CD14-positive monocyte (primary cell): ENCODE data around the gene ATXN1. TPM values are rescaled to one million over a fixed set of nuclear protein-coding genes. Genes with fewer than 3 reads are reported as not detected.
"Not testable (repeated sequence)": the region's sequence is repeated elsewhere in the genome, so short reads cannot be mapped to it uniquely, and the experiment has no call there.

Experiments
- DNase-seq, 3 donors: peaks; one replicate each; pipeline ENCODE4 v3.0.0-alpha.2; 2011 to 2022
- H2AFZ ChIP-seq: 2 replicates; pipeline ENCODE4 v1.6.0; 2012; ENCODE audit warnings: mild to moderate bottlenecking, low read depth, low read length, inconsistent platforms; ENCODE audit not compliant: insufficient read depth, poor library complexity, severe bottlenecking
- H3K27ac ChIP-seq, 2 donors: 1 replicate in 1 of 2; 2 replicates in 1 of 2; pipeline ENCODE4 v1.5.1; 2012 to 2013; ENCODE audit warnings: low read length in 2 of 2, control low read depth in 1 of 2, inconsistent platforms in 1 of 2, low read depth in 1 of 2, mild to moderate bottlenecking in 1 of 2
- H3K27me3 ChIP-seq, 2 donors: one replicate each; pipeline versions ENCODE4 v1.6.0 to v1.6.1; 2011 to 2013; ENCODE audit warnings: low read length in 2 of 2; ENCODE audit not compliant: control insufficient read depth in 2 of 2, insufficient read depth in 2 of 2
- H3K36me3 ChIP-seq, 2 donors: replicated peaks in 1 of 2; 1 replicate in 1 of 2; 2 replicates in 1 of 2; pipeline versions ENCODE4 v1.5.1 to v1.6.1; 2012 to 2013; ENCODE audit warnings: low read length in 2 of 2, control low read depth in 1 of 2, inconsistent platforms in 1 of 2, mild to moderate bottlenecking in 1 of 2; ENCODE audit not compliant: insufficient read depth in 2 of 2, control insufficient read depth in 1 of 2
- H3K4me1 ChIP-seq, 2 donors: 1 replicate in 1 of 2; 2 replicates in 1 of 2; pipeline versions ENCODE4 v1.5.1 to v1.6.1; 2012 to 2013; ENCODE audit warnings: low read length in 2 of 2, control low read depth in 1 of 2, inconsistent platforms in 1 of 2, mild to moderate bottlenecking in 1 of 2, moderate library complexity in 1 of 2; ENCODE audit not compliant: insufficient read depth in 2 of 2, control insufficient read depth in 1 of 2
- H3K4me2 ChIP-seq: replicated peaks from 2 replicates; pipeline ENCODE3; 2012; ENCODE audit warnings: low read length, moderate library complexity, mild to moderate bottlenecking; ENCODE audit not compliant: poor library complexity, severe bottlenecking; ENCODE audit errors: extremely low read depth
- H3K4me3 ChIP-seq, 3 experiments: fragments of 200-600 bp in 1 of 3; sonication (generic) in 1 of 3; replicated peaks in 1 of 3; 1 replicate in 2 of 3; 2 replicates in 1 of 3; pipeline ENCODE4 v1.5.1; 2011 to 2013; ENCODE audit warnings: low read length in 3 of 3, mild to moderate bottlenecking in 3 of 3, control low read depth in 2 of 3, low read depth in 2 of 3, inconsistent platforms in 1 of 3, moderate library complexity in 1 of 3
- H3K79me2 ChIP-seq: 2 replicates; pipeline ENCODE4 v1.6.0; 2012; ENCODE audit warnings: mild to moderate bottlenecking, control low read depth, inconsistent platforms, low read length, moderate library complexity; ENCODE audit not compliant: insufficient read depth
- H3K9ac ChIP-seq: 2 replicates; pipeline ENCODE4 v1.6.0; 2017; ENCODE audit warnings: low read length, mild to moderate bottlenecking; ENCODE audit not compliant: insufficient read depth, poor library complexity, severe bottlenecking
- H3K9me3 ChIP-seq, 2 donors: replicated peaks in 1 of 2; 1 replicate in 1 of 2; 2 replicates in 1 of 2; pipeline versions ENCODE4 v1.5.1 to v1.6.1; 2012 to 2013; ENCODE audit warnings: low read length in 2 of 2, control low read depth in 1 of 2; ENCODE audit not compliant: control insufficient read depth in 1 of 2, insufficient read depth in 1 of 2
- H4K20me1 ChIP-seq: 2 replicates; pipeline ENCODE4 v1.6.0; 2012; ENCODE audit warnings: mild to moderate bottlenecking, low read length, control low read depth, moderate library complexity; ENCODE audit not compliant: insufficient read depth
- H3K27ac Mint-ChIP-seq, 7 donors: one replicate each; pipeline ENCODE4 v1.8.0; 2020; ENCODE audit warnings: mild to moderate bottlenecking in 7 of 7, mixed read lengths in 7 of 7, moderate library complexity in 6 of 7, inconsistent platforms in 2 of 7
- H3K27me3 Mint-ChIP-seq, 3 donors: one replicate each; pipeline ENCODE4 v1.8.0; 2021 to 2022; ENCODE audit warnings: low read depth in 3 of 3, mild to moderate bottlenecking in 3 of 3, mixed read lengths in 3 of 3, moderate library complexity in 3 of 3, inconsistent platforms in 1 of 3
- H3K36me3 Mint-ChIP-seq, 2 donors: one replicate each; pipeline ENCODE4 v1.8.0; 2020; ENCODE audit warnings: mixed read lengths in 2 of 2, inconsistent platforms in 1 of 2, mild to moderate bottlenecking in 1 of 2
- H3K4me1 Mint-ChIP-seq: one replicate; pipeline ENCODE4 v1.8.0; 2020; ENCODE audit warnings: mild to moderate bottlenecking, mixed read lengths
- H3K4me3 Mint-ChIP-seq, 2 donors: one replicate each; pipeline ENCODE4 v1.8.0; 2020; ENCODE audit warnings: mild to moderate bottlenecking in 2 of 2, mixed read lengths in 2 of 2, moderate library complexity in 1 of 2
- H3K9me3 Mint-ChIP-seq, 7 donors: one replicate each; pipeline ENCODE4 v1.8.0; 2020 to 2022; ENCODE audit warnings: mixed read lengths in 7 of 7, mild to moderate bottlenecking in 6 of 7, moderate library complexity in 6 of 7, inconsistent platforms in 2 of 7
- CTCF ChIP-seq: fragments of 200-600 bp; IDR thresholded peaks from one replicate; pipeline ENCODE4 v1.8.0; 2022; ENCODE audit warnings: antibody characterized with exemption, mild to moderate bottlenecking
- WGBS: methylation state at CpG from one replicate; pipeline ENCODE4 v1.1.5; 2013; ENCODE audit warnings: missing lambda C conversion rate; ENCODE audit not compliant: insufficient coverage; 5-methylcytosine and 5-hydroxymethylcytosine counted together
- intact Hi-C, 2 donors: fragments of 100-400 bp; cut with micrococcal nuclease; formaldehyde crosslinking; loops; one replicate each; pipeline versions ENCODE4 v1.15.0 to v1.15.1; 2023
- polyA plus RNA-seq, 3 donors: library from polyadenylated mRNA; depleted of rRNA in 1 of 3; unstranded in 2 of 3; stranded (reverse) in 1 of 3; fragments of 300-500 nt in 2 of 3; fragments of >200 nt in 1 of 3; fragmentation: Illumina TruSeq in 2 of 3; gene quantifications; 1 replicate in 2 of 3; 2 replicates in 1 of 3; pipeline ENCODE4 v1.2.3, GENCODE V29; 2012 to 2021

Gene ATXN1
- polyA plus RNA-seq, 3 donors, result 8.8 to 19.1 (median 10.9) TPM

GRCh38 chr6:16618962-16619361 is 142.3 kb downstream of the ATXN1 start:
- peaks cover 1% of the 10 kb centered on the region for H3K4me1 Mint-ChIP-seq
- intact Hi-C loops, result no loop called here
- DNase-seq, result no peak

GRCh38 chr6:16615215-16615614 is 146.0 kb downstream of the ATXN1 start:
- H4K20me1 ChIP-seq, H3K4me3 ChIP-seq, H3K4me1 Mint-ChIP-seq, H3K9me3 ChIP-seq, H3K27ac Mint-ChIP-seq, H3K27me3 ChIP-seq, H3K27me3 Mint-ChIP-seq, H3K9me3 Mint-ChIP-seq, DNase-seq, H3K9ac ChIP-seq, intact Hi-C loops, H3K79me2 ChIP-seq, H3K4me3 Mint-ChIP-seq, H3K4me2 ChIP-seq, H2AFZ ChIP-seq, H3K27ac ChIP-seq, H3K4me1 ChIP-seq, H3K36me3 ChIP-seq: not testable (repeated sequence)
- H3K36me3 Mint-ChIP-seq, result peaks cover 8 to 31% of the 10 kb centered on the region in 2 donors
- WGBS, result no CpG with 5 or more reads among the region's 6 CpGs

More at GRCh38 chr6:16618962-16619361, 142.3 kb downstream of the ATXN1 start:
- Histone ChIP-seq H3K27me3 (no peaks in the 10 kb centered on the region), H3K9ac (no peak overlapping the region), H3K36me3 (no peaks in the 10 kb centered on the region), H3K4me3 (no peak overlapping the region), H4K20me1 (peaks cover 10% of the 10 kb centered on the region), H3K79me2 (no peaks in the 10 kb centered on the region), H3K9me3 (no peaks in the 10 kb centered on the region), H2AFZ (no peak overlapping the region), H3K27ac (no peak overlapping the region), H3K4me2 (no peak overlapping the region), H3K4me1 (no peaks in the 10 kb centered on the region)
- no CpG with 5 or more reads among the region's 2 CpGs for WGBS
- Mint-ChIP-seq H3K4me3 (no peak overlapping the region), H3K9me3 (peaks cover 0 to 2% (median 0%) of the 10 kb centered on the region in 7 donors), H3K27ac (no peak overlapping the region), H3K27me3 (no peaks in the 10 kb centered on the region), H3K36me3 (peaks cover 7 to 16% of the 10 kb centered on the region in 2 donors)
- no peak for TF ChIP-seq CTCF

GRCh38 chr6:16614143-16614542 is 147.1 kb downstream of the ATXN1 start:
- H2AFZ ChIP-seq, H3K4me2 ChIP-seq, H3K4me3 ChIP-seq, H3K9me3 ChIP-seq, H3K27me3 Mint-ChIP-seq, H3K4me1 ChIP-seq, H4K20me1 ChIP-seq, H3K27ac Mint-ChIP-seq, H3K79me2 ChIP-seq, DNase-seq, H3K27me3 ChIP-seq, H3K4me1 Mint-ChIP-seq, H3K9me3 Mint-ChIP-seq, H3K4me3 Mint-ChIP-seq, H3K36me3 ChIP-seq, H3K27ac ChIP-seq, H3K9ac ChIP-seq, intact Hi-C loops: not testable (repeated sequence)
- H3K36me3 Mint-ChIP-seq, result peaks cover 11 to 39% of the 10 kb centered on the region in 2 donors
- no CpG with 5 or more reads among the region's 3 CpGs for WGBS

GRCh38 chr6:16613504-16613903 is 147.8 kb downstream of the ATXN1 start:
- WGBS, result 100% methylated on average over 2 of the region's 2 CpGs
- DNase-seq, H3K9me3 ChIP-seq, H3K9ac ChIP-seq, H3K9me3 Mint-ChIP-seq, H4K20me1 ChIP-seq, H3K27me3 ChIP-seq, H3K4me3 ChIP-seq, H3K27ac ChIP-seq, H3K4me3 Mint-ChIP-seq, H3K4me1 Mint-ChIP-seq, H3K4me2 ChIP-seq, H3K27ac Mint-ChIP-seq, H3K27me3 Mint-ChIP-seq, H3K36me3 ChIP-seq, H2AFZ ChIP-seq, H3K79me2 ChIP-seq, H3K4me1 ChIP-seq, intact Hi-C loops: not testable (repeated sequence)
- peaks cover 16 to 45% of the 10 kb centered on the region in 2 donors for H3K36me3 Mint-ChIP-seq
